ENCODE results near the gene PRR29.

PRR29 gene

DNA sequence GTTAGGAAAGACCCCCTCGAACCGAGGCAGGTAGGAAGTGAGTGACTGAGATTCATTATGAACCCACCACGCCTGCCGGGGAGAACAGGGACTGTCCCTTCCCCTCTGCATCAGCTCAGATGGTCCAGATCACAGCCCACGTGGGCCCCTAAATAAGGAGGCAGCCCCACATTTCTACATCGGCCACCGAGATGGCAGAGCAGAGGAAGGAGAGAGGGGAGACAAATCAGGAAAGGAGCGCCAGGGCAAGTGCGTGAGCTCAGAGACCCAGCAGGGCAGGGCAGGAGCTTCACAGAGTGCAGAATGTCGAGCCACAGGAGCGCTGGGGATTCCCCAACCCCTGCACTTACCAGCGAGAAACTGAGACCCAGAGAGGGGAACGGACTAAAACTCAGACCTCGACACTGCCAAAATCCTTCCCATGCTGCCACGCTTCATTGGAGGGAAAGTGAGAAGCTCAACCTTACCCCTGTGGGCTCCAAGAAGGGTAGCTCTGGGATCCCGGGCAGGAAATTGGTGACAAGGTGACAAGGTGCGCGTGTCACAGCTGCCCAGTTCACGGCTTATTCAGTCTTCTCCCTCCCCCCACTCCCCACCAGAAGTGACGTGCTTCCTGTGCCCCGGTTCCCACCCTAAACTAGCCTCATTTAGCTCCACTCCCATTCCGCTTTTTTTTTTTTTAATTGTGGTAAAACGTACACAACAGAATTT lies 22.1 kb downstream of the PRR29 start, which contains the start of gene ICAM2:
ICAM2 (minus strand) TSS at position 578 of the 711 bp plus-strand sequence. CDS start 13,942 bp downstream, outside the sequence.
- H3K9me3 ChIP-seq (ENCODE audit: insufficient read depth, low read length), result no peaks in the 10 kb centered on the region
- H3K36me3 ChIP-seq (replicated peaks; ENCODE audit: low read depth, low read length), result no peaks in the 10 kb centered on the region
- H2AFZ ChIP-seq (ENCODE audit: low read depth, low read length), result peak within 1 kb of the TSS; percentile 59; the same call in 1 of the 2 replicates
- peak within 1 kb of the TSS; percentile 98 for H3K27ac ChIP-seq (ENCODE audit: low read length)
- TF ChIP-seq, protein P1, sequence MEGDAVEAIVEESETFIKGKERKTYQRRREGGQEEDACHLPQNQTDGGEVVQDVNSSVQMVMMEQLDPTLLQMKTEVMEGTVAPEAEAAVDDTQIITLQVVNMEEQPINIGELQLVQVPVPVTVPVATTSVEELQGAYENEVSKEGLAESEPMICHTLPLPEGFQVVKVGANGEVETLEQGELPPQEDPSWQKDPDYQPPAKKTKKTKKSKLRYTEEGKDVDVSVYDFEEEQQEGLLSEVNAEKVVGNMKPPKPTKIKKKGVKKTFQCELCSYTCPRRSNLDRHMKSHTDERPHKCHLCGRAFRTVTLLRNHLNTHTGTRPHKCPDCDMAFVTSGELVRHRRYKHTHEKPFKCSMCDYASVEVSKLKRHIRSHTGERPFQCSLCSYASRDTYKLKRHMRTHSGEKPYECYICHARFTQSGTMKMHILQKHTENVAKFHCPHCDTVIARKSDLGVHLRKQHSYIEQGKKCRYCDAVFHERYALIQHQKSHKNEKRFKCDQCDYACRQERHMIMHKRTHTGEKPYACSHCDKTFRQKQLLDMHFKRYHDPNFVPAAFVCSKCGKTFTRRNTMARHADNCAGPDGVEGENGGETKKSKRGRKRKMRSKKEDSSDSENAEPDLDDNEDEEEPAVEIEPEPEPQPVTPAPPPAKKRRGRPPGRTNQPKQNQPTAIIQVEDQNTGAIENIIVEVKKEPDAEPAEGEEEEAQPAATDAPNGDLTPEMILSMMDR (IDR thresholded peaks at IDR 0.05; ENCODE audit: low read depth, low read length), result no peak
- no peak for TF ChIP-seq EZH2phosphoT487 (IDR thresholded peaks at IDR 0.05; ENCODE audit: low read depth)
- H3K4me3 ChIP-seq (ENCODE audit: low read length), result peak within 1 kb of the TSS; percentile 84
- H3K4me2 ChIP-seq (ENCODE audit: low read length), result peak within 1 kb of the TSS; percentile 88
- no peaks in the 10 kb centered on the region for H4K20me1 ChIP-seq (ENCODE audit: insufficient read depth, low read length)
- H3K27me3 ChIP-seq (ENCODE audit: low read depth, low read length), result no peaks in the 10 kb centered on the region
- H3K79me2 ChIP-seq (ENCODE audit: low read length), result peaks cover 14% of the 10 kb centered on the region; the same call in 1 of the 2 replicates
- peak within 1 kb of the TSS; percentile 94 for H3K9ac ChIP-seq (ENCODE audit: low read length)
- peaks cover 62% of the 10 kb centered on the region for H3K4me1 ChIP-seq (ENCODE audit: low read length)

DNA sequence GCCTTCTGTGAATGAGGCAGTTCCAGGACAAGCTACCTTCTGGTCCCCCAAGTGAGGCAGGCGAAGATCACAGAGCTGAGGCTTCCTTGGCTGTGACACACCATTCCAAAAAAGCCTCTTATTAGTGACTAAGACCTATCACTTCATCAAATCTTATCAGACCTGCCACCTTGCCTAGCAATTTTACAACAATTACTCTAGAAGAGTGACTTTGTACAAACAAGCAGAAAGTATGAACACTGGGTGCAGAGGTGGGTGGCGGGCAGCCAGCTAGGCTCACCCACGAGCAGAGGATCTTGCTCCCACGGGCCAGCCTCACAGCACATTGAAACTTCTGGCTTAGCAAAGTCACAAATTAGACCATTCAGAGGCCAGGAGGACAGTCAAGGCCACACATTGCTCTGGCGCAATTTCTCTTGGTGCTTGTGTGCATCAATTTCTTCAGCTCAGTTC lies 24.5 kb downstream of the PRR29 start:
- Histone ChIP-seq H3K79me2 (ENCODE audit: low read length) (peaks cover 6% of the 10 kb centered on the region; the same call in 1 of the 2 replicates), H3K4me2 (ENCODE audit: low read length) (no peak overlapping the region), H2AFZ (ENCODE audit: low read depth, low read length) (no peak overlapping the region), H3K4me3 (ENCODE audit: low read length) (no peak overlapping the region), H4K20me1 (ENCODE audit: insufficient read depth, low read length) (no peaks in the 10 kb centered on the region), H3K36me3 (replicated peaks; ENCODE audit: low read depth, low read length) (no peaks in the 10 kb centered on the region), H3K27ac (ENCODE audit: low read length) (no peak overlapping the region), H3K9me3 (ENCODE audit: insufficient read depth, low read length) (no peaks in the 10 kb centered on the region), H3K9ac (ENCODE audit: low read length) (no peak overlapping the region), H3K4me1 (ENCODE audit: low read length) (peaks cover 49% of the 10 kb centered on the region), H3K27me3 (ENCODE audit: low read depth, low read length) (no peaks in the 10 kb centered on the region)
- TF ChIP-seq EZH2phosphoT487 (IDR thresholded peaks at IDR 0.05; ENCODE audit: low read depth), result no peak
- TF ChIP-seq, protein P1 (IDR thresholded peaks at IDR 0.05; ENCODE audit: low read depth, low read length), result no peak

DNA sequence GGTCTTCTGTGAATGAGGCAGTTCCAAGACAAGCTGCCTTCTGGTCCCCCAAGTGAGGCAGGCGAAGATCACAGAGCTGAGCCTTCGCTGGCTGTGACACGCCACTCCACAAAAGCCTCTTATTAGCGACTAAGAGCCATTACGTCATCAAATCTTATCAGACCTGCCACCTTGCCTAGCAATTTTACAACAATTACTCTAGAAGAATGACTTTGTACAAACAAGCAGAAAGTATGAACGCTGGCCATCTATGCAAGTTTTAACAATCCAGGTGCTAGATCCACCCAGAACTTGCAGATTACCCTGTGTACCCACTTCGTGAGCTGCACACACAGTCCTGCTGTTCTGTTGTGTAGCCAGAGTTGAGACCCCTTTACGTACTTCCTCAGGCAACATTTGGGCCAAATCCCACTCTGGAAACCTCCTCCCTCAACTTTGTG lies 26.1 kb downstream of the PRR29 start:
- no peaks in the 10 kb centered on the region for H4K20me1 ChIP-seq (ENCODE audit: insufficient read depth, low read length)
- H3K4me1 ChIP-seq (ENCODE audit: low read length), result peaks cover 38% of the 10 kb centered on the region
- H2AFZ ChIP-seq (ENCODE audit: low read depth, low read length), result no peak overlapping the region
- no peaks in the 10 kb centered on the region for H3K79me2 ChIP-seq (ENCODE audit: low read length)
- no peaks in the 10 kb centered on the region for H3K36me3 ChIP-seq (replicated peaks; ENCODE audit: low read depth, low read length)
- no peak overlapping the region for H3K9ac ChIP-seq (ENCODE audit: low read length)
- no peak overlapping the region for H3K27ac ChIP-seq (ENCODE audit: low read length)
- no peaks in the 10 kb centered on the region for H3K27me3 ChIP-seq (ENCODE audit: low read depth, low read length)
- no peaks in the 10 kb centered on the region for H3K9me3 ChIP-seq (ENCODE audit: insufficient read depth, low read length)
- no peak overlapping the region for H3K4me2 ChIP-seq (ENCODE audit: low read length)
- H3K4me3 ChIP-seq (ENCODE audit: low read length), result no peak overlapping the region
- no peak for TF ChIP-seq EZH2phosphoT487 (IDR thresholded peaks at IDR 0.05; ENCODE audit: low read depth)
- TF ChIP-seq, protein P1 (IDR thresholded peaks at IDR 0.05; ENCODE audit: low read depth, low read length), result no peak
